Keratinocyte (primary cell): ENCODE data around the gene TOR3A.

Experiments used
- EZH2 ChIP-seq: IDR thresholded peaks from one replicate; pipeline ENCODE4 v1.6.1; 2012; ENCODE audit warnings: inconsistent platforms, mild to moderate bottlenecking, low read length, moderate library complexity
- TF ChIP-seq, protein P1 (sequence below), 3 experiments: IDR thresholded peaks in 1 of 3; conservative IDR thresholded peaks in 1 of 3; optimal IDR thresholded peaks in 1 of 3; 2 replicates in 2 of 3; 3 replicates in 1 of 3; pipeline versions ENCODE3 to v1.5.1; 2011; ENCODE audit warnings: low read length in 3 of 3, mild to moderate bottlenecking in 3 of 3, moderate library complexity in 2 of 3, control low read depth in 1 of 3, inconsistent platforms in 1 of 3; ENCODE audit not compliant: insufficient read depth in 2 of 3; ENCODE audit errors: extremely low read depth in 1 of 3

DNA sequence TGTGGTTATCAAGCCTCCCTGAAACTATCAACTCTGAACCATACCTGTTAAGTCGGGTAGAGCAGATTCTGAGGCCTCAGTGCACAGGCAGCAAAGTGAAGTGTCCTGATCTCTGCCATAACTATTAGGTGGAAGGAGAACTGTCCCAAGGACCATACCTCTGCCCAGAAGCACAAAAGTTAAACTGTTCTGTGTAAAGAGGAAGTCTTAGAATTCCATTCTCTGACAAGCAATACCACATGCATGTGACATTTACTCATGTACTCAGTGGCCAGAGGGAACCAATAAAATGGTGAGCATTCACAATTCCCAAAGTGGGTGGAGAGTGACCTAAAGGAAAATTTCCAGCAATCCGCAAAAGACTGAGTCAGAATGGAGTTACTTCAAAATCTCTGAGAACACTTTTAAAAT, 61.0 kb downstream of the TOR3A start:
- TF ChIP-seq, protein P1, sequence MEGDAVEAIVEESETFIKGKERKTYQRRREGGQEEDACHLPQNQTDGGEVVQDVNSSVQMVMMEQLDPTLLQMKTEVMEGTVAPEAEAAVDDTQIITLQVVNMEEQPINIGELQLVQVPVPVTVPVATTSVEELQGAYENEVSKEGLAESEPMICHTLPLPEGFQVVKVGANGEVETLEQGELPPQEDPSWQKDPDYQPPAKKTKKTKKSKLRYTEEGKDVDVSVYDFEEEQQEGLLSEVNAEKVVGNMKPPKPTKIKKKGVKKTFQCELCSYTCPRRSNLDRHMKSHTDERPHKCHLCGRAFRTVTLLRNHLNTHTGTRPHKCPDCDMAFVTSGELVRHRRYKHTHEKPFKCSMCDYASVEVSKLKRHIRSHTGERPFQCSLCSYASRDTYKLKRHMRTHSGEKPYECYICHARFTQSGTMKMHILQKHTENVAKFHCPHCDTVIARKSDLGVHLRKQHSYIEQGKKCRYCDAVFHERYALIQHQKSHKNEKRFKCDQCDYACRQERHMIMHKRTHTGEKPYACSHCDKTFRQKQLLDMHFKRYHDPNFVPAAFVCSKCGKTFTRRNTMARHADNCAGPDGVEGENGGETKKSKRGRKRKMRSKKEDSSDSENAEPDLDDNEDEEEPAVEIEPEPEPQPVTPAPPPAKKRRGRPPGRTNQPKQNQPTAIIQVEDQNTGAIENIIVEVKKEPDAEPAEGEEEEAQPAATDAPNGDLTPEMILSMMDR (optimal IDR thresholded peaks at IDR 0.05 in 1 of 3, IDR thresholded peaks at IDR 0.05 in 1 of 3, conservative IDR thresholded peaks at IDR 0.05 in 1 of 3; ENCODE audit: extremely low read depth in 1 of 3, insufficient read depth in 2 of 3, low read length in 3 of 3): no peak
- TF ChIP-seq EZH2: no peak
